GM12878 (cell line): ENCODE data around the gene ADGRL3.

Experiments used
- BRCA1 ChIP-seq: IDR thresholded peaks from 2 replicates; pipeline ENCODE4 v1.6.1; 2011; ENCODE audit warnings: low read depth, low read length, improper control_type of control experiment
- CBFB ChIP-seq: IDR thresholded peaks from 2 replicates; pipeline ENCODE4 v1.6.1; 2016; ENCODE audit warnings: antibody characterized with exemption, low read depth
- CBX5 ChIP-seq: sonication (generic); IDR thresholded peaks from 2 replicates; pipeline ENCODE4 v1.6.1; 2016; ENCODE audit warnings: low read depth, moderate library complexity, mild to moderate bottlenecking, inconsistent platforms
- MTA3 ChIP-seq: IDR thresholded peaks from 2 replicates; pipeline ENCODE4 v1.6.1; 2012; ENCODE audit warnings: low read length, inconsistent platforms, borderline replicate concordance
- MYC ChIP-seq: IDR thresholded peaks from 2 replicates; pipeline ENCODE4 v1.6.1; 2011; ENCODE audit warnings: mild to moderate bottlenecking, low read length, moderate library complexity, inconsistent platforms; ENCODE audit not compliant: insufficient read depth, insufficient replicate concordance, insufficient read length, severe bottlenecking
- NFIC ChIP-seq: IDR thresholded peaks from 2 replicates; pipeline ENCODE4 v1.6.1; 2012; ENCODE audit warnings: low read depth, mild to moderate bottlenecking, inconsistent platforms, low read length, moderate library complexity
- SMARCA5 ChIP-seq: fragments of 450-650 bp; IDR thresholded peaks from 2 replicates; pipeline ENCODE4 v1.6.1; 2017; ENCODE audit warnings: mild to moderate bottlenecking
- TARDBP ChIP-seq: IDR thresholded peaks from 2 replicates; pipeline ENCODE4 v1.6.1; 2016; ENCODE audit warnings: borderline replicate concordance
- YY1 ChIP-seq: IDR thresholded peaks from 2 replicates; pipeline ENCODE4 v1.6.1; 2011; ENCODE audit warnings: low read depth, mild to moderate bottlenecking, low read length
- TF ChIP-seq, protein P1 (sequence below), 3 experiments: IDR thresholded peaks in 2 of 3; conservative IDR thresholded peaks in 1 of 3; 2 replicates each; pipeline ENCODE4 v1.5.1; 2011; ENCODE audit warnings: low read depth in 3 of 3, low read length in 3 of 3, mild to moderate bottlenecking in 3 of 3, control low read depth in 2 of 3, moderate library complexity in 2 of 3, inconsistent platforms in 1 of 3, mixed read lengths in 1 of 3; ENCODE audit not compliant: control insufficient read depth in 2 of 3, insufficient read depth in 1 of 3; ENCODE audit errors: extremely low read depth in 1 of 3

DNA sequence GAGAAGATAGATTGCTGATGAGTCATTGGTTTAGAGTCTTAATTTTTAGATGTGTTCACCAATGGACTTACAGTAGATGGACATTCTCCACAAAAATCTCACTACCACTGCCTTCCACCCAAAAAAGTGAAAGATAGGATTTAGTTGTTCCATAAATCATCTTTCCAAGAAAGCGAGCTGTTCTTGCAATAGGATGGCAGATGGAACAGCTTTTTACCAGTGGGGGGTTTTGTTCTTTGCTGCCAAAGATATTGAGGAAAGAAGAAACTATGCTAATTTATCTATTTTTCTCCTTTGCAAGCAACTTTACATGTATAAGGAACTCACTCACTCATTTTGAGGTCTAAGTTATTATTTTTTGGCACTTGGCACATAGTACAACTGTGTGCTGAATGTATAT, 109.5 kb downstream of the ADGRL3 start:
- no peak for TF ChIP-seq SMARCA5
- no peak for TF ChIP-seq MTA3
- TF ChIP-seq, protein P1, sequence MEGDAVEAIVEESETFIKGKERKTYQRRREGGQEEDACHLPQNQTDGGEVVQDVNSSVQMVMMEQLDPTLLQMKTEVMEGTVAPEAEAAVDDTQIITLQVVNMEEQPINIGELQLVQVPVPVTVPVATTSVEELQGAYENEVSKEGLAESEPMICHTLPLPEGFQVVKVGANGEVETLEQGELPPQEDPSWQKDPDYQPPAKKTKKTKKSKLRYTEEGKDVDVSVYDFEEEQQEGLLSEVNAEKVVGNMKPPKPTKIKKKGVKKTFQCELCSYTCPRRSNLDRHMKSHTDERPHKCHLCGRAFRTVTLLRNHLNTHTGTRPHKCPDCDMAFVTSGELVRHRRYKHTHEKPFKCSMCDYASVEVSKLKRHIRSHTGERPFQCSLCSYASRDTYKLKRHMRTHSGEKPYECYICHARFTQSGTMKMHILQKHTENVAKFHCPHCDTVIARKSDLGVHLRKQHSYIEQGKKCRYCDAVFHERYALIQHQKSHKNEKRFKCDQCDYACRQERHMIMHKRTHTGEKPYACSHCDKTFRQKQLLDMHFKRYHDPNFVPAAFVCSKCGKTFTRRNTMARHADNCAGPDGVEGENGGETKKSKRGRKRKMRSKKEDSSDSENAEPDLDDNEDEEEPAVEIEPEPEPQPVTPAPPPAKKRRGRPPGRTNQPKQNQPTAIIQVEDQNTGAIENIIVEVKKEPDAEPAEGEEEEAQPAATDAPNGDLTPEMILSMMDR (IDR thresholded peaks at IDR 0.05 in 2 of 3, conservative IDR thresholded peaks at IDR 0.05 in 1 of 3; ENCODE audit: control insufficient read depth in 2 of 3, extremely low read depth in 1 of 3, insufficient read depth in 1 of 3, low read depth in 3 of 3, low read length in 3 of 3) = no peak
- TF ChIP-seq MYC = no peak
- TF ChIP-seq NFIC = no peak
- no peak for TF ChIP-seq CBFB
- no peak for TF ChIP-seq BRCA1
- no peak for TF ChIP-seq CBX5
- no peak for TF ChIP-seq TARDBP
- TF ChIP-seq YY1 = no peak
